IMR-90 (cell line): ENCODE measurements around the gene MRPS18A.

Experiments
- CHD1 ChIP-seq: IDR thresholded peaks from 2 replicates; pipeline ENCODE4 v1.6.1; 2012; ENCODE audit warnings: low read depth, low read length, improper control_type of control experiment
- MXI1 ChIP-seq: IDR thresholded peaks from 2 replicates; pipeline ENCODE4 v1.6.1; 2012; ENCODE audit warnings: low read depth, mild to moderate bottlenecking, low read length, moderate library complexity, borderline replicate concordance
- POLR2A ChIP-seq: IDR thresholded peaks from 2 replicates; pipeline ENCODE4 v1.6.1; 2012; ENCODE audit warnings: mild to moderate bottlenecking, low read depth, low read length
- RAD21 ChIP-seq: IDR thresholded peaks from 2 replicates; pipeline ENCODE4 v1.6.1; 2012; ENCODE audit warnings: low read length, improper control_type of control experiment
- RFX5 ChIP-seq: IDR thresholded peaks from 2 replicates; pipeline ENCODE4 v1.8.0; 2012; ENCODE audit warnings: low read depth, mild to moderate bottlenecking, low read length, moderate library complexity
- USF2 ChIP-seq: fragments of 150-350 bp; IDR thresholded peaks from 2 replicates; pipeline ENCODE4 v1.6.1; 2017; ENCODE audit warnings: mild to moderate bottlenecking, antibody characterized with exemption, low read length, low read depth
- TF ChIP-seq, protein P1 (sequence below): conservative IDR thresholded peaks from 2 replicates; pipeline ENCODE4 v1.5.1; 2012; ENCODE audit warnings: mild to moderate bottlenecking, low read depth, low read length, improper control_type of control experiment

- TF ChIP-seq RFX5 (no peak), CHD1 (no peak), MXI1 (no peak), POLR2A (no peak), USF2 (no peak), RAD21 (no peak)
- TF ChIP-seq, protein P1, sequence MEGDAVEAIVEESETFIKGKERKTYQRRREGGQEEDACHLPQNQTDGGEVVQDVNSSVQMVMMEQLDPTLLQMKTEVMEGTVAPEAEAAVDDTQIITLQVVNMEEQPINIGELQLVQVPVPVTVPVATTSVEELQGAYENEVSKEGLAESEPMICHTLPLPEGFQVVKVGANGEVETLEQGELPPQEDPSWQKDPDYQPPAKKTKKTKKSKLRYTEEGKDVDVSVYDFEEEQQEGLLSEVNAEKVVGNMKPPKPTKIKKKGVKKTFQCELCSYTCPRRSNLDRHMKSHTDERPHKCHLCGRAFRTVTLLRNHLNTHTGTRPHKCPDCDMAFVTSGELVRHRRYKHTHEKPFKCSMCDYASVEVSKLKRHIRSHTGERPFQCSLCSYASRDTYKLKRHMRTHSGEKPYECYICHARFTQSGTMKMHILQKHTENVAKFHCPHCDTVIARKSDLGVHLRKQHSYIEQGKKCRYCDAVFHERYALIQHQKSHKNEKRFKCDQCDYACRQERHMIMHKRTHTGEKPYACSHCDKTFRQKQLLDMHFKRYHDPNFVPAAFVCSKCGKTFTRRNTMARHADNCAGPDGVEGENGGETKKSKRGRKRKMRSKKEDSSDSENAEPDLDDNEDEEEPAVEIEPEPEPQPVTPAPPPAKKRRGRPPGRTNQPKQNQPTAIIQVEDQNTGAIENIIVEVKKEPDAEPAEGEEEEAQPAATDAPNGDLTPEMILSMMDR: no peak
These were observed 22.2 kb upstream of the MRPS18A start for GRCh38 chr6:43709654-43710303.
